Measurements from ENCODE around the gene GNAQ.

GRCh38 chr9:78011049-78011448 is 20.6 kb downstream of the GNAQ start:
- TF ChIP-seq TAF1 (IDR thresholded peaks at IDR 0.05; ENCODE audit: borderline replicate concordance, insufficient read depth, low read length) (no peak), REST (IDR thresholded peaks at IDR 0.05; ENCODE audit: insufficient read depth in 1 of 2, low read depth in 2 of 2, low read length in 2 of 2) (no peak), POLR2AphosphoS5 (IDR thresholded peaks at IDR 0.05; ENCODE audit: low read depth, low read length) (no peak)

Measured in PFSK-1 (cell line).